GM08714 (cell line): ENCODE data around the gene MAN2B1.
"Not testable (repeated sequence)": the region's sequence is repeated elsewhere in the genome, so short reads cannot be mapped to it uniquely, and the experiment has no call there.

Source experiments
- H3K4me3 ChIP-seq: fragments of 200-500 bp; sonication (Bioruptor generic); 2 replicates; pipeline ENCODE4 v1.5.1; 2014; ENCODE audit warnings: mild to moderate bottlenecking, low read length, inconsistent platforms
- ZNF274 ChIP-seq: IDR thresholded peaks from 2 replicates; pipeline ENCODE4 v1.6.1; 2012; ENCODE audit warnings: mild to moderate bottlenecking, low read depth, low read length

MAN2B1 gene

DNA sequence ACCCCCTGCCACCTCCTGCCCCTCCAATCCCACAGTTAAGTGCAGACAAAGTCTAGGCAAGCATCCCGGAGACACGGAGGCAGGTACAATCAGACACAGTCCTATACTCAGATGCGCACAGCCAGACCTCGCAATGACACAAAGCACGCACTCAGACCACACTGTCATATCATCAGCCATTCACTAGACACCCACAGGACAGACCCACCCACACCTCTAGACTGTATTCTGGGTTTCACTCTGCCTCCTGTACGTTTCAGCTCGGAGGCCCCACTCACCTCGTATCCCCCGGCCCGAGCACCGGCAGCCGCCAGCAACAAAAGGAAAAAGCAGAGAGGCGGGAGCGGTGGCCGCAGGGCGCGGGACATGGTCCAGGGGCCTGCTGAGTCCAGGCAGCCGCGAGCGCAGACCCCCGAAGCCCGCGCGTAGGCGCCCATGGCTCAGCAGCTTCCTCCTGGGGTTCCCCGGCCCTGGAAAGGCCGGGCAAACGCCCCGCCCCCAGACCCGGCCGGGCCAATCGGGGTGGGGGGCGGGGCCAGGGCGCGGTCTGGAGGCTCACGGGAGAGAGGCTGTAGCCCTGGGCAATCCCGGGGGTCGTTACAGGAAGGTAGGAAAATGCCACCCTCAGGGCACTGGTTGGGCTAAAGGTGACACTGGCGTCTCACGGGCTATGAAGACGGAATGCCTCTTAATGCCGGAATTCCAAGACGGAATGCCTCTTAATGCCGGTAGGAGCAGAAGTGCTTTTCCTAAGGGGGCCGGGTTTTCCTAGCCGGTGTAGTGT is at the start of gene MAN2B1, which contains the start of gene WDR83:
MAN2B1 (minus strand) TSS at position 478 of the 784 bp plus-strand sequence; CDS start at position 437, 41 bp downstream.
WDR83 (plus strand) TSS at position 543 of the 784 bp plus-strand sequence. CDS start 2,984 bp downstream, outside the sequence.
- no peak for TF ChIP-seq ZNF274

DNA sequence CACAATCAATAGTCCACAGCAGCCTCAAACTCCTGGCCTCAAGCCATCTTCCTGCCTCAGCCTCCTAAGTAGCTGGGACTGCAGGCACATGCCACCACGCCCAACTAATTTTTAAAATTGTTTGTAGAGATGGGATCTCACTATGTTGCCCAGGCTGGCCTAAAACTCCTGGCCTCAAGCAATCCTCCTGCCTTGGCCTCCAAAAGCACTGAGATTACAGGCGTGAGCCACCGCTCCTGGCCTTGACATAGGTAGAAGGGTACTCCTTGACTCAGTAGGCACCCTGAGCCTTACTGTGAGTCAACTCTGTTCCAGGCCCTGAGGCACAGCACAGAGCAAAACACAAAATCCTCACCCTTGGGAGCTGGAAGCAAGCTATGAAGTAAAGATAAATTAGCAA is 49.4 kb upstream of the MAN2B1 start:
- H3K4me3 ChIP-seq, result no peak overlapping the region
- TF ChIP-seq ZNF274, result no peak

More for the DNA sequence above, at the start of gene MAN2B1, which contains the start of gene WDR83:
- peak within 1 kb of the TSS; percentile 82 for H3K4me3 ChIP-seq

DNA sequence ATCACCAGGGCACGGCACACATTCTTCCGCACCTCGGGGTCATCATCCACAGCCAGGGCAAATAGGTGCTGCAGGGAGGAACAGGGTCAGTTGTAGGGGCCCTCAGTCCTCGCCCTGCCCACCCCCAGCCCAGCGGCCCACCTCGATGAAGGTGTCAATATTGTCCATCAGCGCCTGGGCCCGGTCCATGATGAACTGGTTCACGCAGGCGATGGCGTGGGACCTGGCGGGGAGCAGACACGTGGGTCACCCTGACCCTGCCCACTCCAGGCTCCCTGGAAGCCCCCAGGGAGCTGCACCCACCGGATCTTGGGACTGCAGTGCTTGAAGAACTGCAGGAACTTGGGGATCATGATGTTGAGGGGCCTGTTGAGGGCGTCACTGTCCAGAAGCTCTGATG is 48.6 kb upstream of the MAN2B1 start:
- TF ChIP-seq ZNF274, result no peak

DNA sequence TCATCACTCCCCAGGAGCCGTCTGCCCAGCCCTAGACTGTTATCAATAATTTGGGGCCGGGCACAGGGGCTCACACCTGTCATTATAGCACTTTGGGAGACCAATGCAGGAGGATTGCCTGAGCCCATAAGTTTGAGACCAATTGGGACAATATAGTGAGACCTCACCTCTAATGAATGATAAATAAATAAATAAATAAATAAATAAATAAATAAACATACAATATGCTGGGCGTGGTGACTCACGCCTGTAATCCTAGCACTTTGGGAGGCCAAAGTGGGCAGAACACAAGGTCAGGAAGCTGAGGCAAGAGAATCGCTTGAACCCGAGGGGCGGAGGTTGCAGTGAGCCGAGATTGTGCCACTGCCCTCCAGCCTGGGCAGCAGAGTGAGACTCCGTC is 46.8 kb upstream of the MAN2B1 start:
- not testable (repeated sequence) for H3K4me3 ChIP-seq

More for the DNA sequence above, 48.6 kb upstream of the MAN2B1 start:
- H3K4me3 ChIP-seq, result no peak overlapping the region

DNA sequence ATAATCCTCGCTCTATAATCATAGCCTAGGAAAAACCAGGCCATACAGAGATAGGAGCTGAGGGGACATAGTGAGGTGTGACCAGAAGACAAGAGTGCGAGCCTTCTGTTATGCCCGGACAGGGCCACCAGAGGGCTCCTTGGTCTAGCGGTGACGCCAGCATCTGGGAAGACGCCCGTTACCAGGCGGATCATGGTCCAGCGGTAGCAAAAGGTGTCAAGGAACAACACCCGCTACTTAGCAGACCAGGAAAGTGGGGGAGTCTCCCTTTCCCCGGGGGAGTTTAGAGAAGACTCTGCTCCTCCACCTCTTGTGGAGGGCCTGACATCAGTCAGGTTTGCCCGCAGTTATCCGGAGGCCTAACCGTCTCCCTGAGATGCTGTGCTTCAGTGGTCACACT is 45.5 kb upstream of the MAN2B1 start:
- H3K4me3 ChIP-seq, result not testable (repeated sequence)

DNA sequence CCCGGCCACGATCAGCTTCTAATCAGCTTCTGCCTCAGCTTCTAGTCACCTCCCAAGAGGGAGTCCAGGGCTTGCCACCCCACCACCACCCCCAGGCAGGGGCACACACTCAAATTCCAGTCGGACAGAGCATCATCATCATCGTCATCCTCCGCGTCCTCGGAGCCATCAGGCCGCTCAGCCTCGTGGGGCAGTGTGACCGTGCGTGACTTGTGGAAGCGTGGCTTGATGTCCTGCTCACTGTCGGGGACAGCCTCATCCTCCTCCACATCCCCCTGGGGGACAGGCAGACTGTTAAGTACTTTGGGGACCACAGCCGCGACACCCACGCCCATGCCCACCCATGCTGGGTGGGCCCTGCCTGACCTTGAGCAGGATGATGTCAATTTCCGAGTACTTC is 44.6 kb upstream of the MAN2B1 start:
- no peak for TF ChIP-seq ZNF274
- no peak overlapping the region for H3K4me3 ChIP-seq

DNA sequence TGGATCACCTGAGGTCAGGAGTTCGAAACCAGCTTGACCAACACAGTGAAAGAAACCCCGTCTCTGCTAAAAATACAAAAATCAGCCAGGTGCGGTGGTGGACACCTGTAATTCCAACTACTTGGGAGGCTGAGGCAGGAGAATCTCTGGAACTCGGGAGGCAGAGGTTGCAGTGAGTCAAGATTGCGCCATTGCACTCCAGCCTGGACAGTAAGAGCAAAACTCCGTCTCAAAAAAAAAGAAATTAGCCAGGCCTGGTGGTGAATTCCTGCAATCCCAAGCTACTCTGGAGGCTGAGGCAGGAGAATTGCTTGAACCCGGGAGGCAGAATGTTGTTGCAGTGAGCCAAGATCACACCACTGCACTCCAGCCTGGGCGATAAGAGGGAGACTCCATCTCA is 42.1 kb upstream of the MAN2B1 start:
- TF ChIP-seq ZNF274, result no peak
- no peak overlapping the region for H3K4me3 ChIP-seq

DNA sequence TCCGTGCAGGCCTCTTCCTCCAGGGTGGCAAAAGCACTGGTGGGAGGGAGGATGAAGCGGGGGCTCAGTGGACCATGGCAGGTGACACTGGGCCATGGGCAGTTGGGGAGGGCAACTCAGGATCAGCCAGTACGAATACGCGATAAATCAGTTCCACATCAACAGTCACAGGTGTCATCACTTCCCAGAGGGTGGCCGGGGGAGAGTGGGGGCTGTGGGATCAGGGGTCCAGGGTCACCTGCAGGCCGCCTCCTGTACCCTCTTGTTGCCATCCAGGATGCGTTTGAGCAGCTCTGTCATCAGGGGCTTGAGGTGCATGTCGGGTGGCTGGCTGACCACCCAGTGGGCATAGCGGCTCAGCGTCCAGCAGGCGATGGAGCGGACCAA is 39.8 kb upstream of the MAN2B1 start:
- TF ChIP-seq ZNF274, result no peak
- no peak overlapping the region for H3K4me3 ChIP-seq

DNA sequence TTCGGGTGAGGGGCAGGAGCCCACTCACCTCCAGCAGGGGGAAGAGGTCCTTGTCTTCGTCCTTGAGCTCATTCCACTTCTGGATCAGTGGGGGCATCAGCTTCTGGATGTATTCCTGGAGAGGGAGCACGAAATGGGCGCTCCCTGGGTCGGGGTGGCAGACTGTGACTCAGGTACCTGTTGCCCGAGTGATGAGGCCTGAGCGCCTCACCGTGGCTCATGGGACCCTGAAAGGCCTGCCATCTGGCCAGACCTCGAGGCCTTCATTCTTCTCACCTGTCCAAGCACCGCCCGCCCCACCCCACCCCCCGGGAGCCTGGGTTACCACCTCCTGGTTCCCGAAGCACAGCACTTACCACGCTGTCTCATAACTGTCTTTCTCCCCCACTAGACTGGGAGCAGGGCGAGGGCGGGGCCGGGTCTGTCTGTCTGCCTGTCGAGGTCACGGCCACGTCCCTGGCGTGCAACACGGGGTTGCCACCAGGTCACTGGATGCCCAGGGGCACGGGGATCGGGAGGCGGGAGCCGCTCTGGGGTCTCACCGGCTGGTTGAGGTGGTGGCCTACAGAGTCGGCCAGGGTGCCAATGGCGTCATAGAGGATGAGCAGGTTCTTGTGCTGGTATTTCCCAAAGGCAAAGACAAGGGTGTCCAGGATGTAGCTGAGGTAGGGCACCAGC is 39.3 kb upstream of the MAN2B1 start:
- no peak for TF ChIP-seq ZNF274
- no peak overlapping the region for H3K4me3 ChIP-seq

DNA sequence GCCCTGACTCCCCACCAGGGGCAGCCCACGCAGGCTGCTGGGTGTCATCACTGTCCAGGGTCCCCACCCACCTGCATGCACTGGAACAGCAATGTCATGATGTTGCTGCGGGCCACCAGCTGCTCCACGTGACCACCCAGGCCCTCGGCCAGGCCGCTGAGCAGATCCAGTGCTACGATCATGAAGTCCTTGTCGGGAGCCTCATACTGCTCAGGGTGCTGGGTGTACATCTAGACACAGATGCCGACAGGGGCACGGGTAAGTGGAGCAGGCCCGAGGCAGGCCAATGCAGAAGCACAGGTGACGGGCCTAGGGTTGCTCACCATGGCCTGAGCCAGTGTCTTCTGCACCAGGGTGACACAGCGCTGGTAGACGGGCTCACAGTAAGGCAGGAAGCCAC is 38.6 kb upstream of the MAN2B1 start:
- TF ChIP-seq ZNF274, result no peak
- H3K4me3 ChIP-seq, result no peak overlapping the region

DNA sequence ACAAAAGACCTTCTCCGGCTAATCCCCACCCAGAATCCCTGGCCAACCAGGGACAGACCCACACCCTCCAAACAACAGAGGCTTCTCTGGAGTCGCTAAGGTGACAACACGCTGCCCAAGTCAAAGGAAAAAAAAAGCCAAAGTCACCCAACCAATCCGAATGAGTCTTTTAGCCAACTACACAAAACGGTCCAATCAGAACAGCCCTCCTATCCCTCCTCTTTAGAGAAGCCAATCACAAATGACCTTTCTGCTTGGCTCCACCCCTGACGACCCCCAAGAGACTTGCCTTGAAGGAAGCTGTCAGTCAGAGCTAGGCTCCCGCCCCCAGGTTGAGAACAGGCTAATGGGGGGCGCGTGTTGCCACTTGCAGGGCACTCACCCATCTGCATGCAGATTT is 36.5 kb upstream of the MAN2B1 start:
- TF ChIP-seq ZNF274, result no peak
- no peak overlapping the region for H3K4me3 ChIP-seq

DNA sequence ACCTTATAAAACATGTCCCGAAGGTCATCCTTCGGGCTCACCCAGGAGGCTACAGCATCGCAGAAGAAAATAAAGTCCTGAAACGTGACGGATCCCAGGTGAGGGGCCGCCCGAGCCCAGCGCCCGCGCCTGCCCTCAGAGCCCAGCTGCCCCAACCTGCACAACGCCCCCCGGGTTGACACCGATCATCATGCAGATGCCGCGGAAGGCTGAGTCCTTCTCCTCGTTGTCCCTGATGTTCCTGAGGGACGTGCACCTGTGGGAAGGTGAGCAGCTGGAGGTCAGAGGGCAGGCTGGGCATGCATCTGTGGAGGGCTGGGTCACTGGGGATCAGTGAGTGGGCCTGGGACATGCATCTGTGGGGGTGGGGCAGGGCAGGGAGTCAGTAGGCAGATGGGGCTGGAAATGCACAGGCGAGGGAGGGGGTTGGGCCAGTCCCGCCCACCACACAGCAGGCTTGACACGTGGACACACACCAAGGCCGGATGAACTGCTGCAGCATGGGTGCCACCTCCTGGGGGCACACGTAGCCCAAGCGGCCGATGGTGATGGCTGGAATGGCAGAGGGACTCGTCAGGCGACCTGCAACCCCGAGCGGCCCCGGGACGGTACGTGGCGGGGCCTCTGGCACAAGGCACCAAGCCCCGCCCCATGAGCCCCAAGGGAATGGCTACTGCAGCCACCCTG is 35.2 kb upstream of the MAN2B1 start:
- TF ChIP-seq ZNF274, result no peak
- no peak overlapping the region for H3K4me3 ChIP-seq

DNA sequence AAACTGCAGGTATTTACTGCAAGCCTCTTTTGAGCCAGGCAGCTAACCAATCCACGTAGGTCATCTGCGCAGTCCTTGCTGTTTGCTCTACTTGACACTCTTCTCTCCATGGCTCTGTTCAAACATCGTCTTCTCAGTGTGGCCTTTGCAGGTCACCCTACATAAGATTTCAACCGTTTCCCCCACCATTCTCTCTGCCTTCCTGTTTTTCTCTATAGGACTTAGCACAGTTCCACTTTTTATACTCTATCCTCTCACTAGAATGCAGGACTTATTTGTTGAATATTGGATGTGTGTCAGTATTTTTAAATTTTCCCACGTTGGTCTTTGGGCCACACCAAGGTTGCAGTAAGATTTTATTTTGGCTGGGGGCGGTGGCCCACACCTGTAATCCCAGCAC is 31.6 kb upstream of the MAN2B1 start:
- no peak overlapping the region for H3K4me3 ChIP-seq
- TF ChIP-seq ZNF274, result no peak

DNA sequence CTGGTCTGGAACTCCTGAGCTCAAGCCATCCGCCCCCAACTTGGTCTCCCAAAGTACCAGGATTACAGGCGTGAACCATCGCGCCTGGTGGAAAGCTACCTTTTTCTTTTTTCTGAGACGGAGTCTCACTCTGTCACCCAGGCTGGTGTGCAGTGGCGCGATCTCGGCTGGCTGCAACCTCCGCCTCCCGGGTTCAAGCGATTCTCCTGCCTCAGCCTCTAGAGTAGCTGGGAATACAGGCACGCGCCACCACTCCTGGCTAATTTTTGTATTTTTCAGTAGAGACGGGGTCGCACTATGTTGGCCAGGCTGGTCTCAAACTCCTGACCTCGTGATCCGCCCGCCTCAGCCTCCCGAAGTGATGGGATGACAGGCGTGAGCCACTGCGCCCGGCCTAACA is 30.9 kb upstream of the MAN2B1 start:
- peak overlapping the region; percentile 77; the same call in 1 of the 2 replicates for H3K4me3 ChIP-seq

DNA sequence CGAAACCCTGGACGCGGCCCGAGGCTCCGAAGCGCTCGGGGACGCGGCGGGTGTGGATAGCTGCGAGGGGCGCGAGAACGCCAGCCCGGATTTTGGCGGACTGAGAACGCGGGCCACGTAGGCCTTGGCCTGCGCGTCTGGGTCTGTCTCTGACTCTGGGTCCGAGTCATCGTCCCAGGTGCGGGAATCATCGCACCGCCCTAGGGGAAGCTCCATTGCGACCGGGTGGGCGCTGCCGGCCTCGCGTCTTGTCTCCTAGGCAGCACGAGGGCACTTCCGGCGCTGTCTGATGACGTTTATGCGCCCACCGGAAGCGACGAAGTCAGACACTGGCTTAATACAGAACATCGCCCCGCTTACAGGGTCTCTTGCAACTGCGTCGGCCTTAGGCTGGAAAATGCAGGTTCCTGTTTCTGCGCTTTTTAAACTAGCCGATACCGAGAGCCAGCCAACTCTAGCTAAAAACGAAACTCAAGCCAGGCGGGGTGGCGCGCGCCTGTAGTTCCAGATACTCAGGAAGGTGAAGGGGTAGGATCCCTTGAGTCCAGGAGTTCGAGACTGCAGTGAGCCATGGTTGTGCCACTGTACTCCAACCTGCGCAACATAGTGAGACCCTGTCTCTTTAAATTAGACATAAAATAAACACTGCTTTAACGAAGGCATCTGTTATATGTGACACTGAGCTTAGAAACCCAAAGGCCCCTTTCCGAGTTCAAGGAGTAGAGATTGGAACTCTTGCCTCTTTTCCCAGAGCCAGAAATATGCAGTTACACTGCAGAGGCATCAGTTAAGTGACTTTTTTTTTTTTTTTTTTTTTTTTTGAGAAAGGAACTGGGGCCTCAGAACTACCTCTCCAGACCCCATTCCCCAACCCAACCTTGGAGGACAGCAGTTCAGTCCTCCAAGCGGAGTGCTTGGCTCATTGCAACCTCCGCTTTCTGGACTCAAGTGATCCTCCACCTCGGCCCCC is 30.1 kb upstream of the MAN2B1 start, which contains the start of gene FBXW9:
FBXW9 (minus strand) TSS at position 266 of the 970 bp plus-strand sequence; CDS start at position 216, 50 bp downstream.
- TF ChIP-seq ZNF274, result no peak
- H3K4me3 ChIP-seq, result peak within 1 kb of the TSS; percentile 77
